Upper lobe of left lung (tissue), 4 donors: ENCODE results near the gene MAD1L1.

Experiments used
- EP300 ChIP-seq, 4 donors: sonication (generic); formaldehyde crosslinking; IDR thresholded peaks; one replicate each; pipeline ENCODE4 v1.5.1; 2017; ENCODE audit warnings: antibody characterized with exemption in 4 of 4, control low read depth in 2 of 4
- POLR2A ChIP-seq, 4 donors: fragments of 450-650 bp; IDR thresholded peaks; one replicate each; pipeline ENCODE4 v1.5.1; 2016 to 2017; ENCODE audit warnings: antibody characterized with exemption in 4 of 4, mild to moderate bottlenecking in 2 of 4
- POLR2AphosphoS5 ChIP-seq, 2 donors: sonication (generic); formaldehyde crosslinking; IDR thresholded peaks; one replicate each; pipeline ENCODE4 v1.5.1; 2017; ENCODE audit warnings: antibody characterized with exemption in 2 of 2
- TF ChIP-seq, protein P1 (sequence below), 6 experiments: fragments of 450-650 bp in 4 of 6; fragments of 200-600 bp in 2 of 6; sonication (generic) in 2 of 6; IDR thresholded peaks; one replicate each; pipeline ENCODE4 v1.5.1; 2016 to 2019; ENCODE audit warnings: antibody characterized with exemption in 6 of 6

DNA sequence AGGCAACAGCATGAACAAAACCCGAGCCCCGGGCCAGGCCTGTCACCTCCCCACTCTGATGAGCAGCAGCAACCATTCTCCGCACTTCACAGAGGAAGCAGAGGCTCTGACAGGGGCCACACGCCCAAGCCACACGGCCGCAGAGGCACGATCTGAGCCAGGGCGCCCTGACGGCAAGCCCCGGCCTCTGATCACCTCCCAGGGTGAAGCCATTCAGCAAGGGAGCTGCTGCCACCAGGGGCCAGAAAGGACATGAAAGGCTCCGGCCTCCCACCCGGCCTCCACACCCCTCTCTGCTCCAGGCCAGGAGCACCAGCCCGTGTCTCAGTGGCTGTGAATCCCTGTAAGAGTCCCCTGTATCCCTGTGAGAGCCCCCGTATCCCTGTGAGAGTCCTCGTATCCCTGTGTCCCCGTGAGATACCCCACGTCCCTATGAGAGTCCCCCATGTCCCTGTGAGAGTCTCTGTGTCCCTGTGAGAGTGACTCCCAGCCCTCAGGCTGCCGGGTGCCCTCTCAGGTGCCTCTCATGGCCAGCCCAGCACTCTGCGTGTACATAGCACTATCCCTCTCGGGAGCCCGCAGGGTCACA is 187.8 kb downstream of the MAD1L1 start:
- TF ChIP-seq, protein P1, sequence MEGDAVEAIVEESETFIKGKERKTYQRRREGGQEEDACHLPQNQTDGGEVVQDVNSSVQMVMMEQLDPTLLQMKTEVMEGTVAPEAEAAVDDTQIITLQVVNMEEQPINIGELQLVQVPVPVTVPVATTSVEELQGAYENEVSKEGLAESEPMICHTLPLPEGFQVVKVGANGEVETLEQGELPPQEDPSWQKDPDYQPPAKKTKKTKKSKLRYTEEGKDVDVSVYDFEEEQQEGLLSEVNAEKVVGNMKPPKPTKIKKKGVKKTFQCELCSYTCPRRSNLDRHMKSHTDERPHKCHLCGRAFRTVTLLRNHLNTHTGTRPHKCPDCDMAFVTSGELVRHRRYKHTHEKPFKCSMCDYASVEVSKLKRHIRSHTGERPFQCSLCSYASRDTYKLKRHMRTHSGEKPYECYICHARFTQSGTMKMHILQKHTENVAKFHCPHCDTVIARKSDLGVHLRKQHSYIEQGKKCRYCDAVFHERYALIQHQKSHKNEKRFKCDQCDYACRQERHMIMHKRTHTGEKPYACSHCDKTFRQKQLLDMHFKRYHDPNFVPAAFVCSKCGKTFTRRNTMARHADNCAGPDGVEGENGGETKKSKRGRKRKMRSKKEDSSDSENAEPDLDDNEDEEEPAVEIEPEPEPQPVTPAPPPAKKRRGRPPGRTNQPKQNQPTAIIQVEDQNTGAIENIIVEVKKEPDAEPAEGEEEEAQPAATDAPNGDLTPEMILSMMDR (IDR thresholded peaks at IDR 0.05) = no peak
- TF ChIP-seq POLR2AphosphoS5 (IDR thresholded peaks at IDR 0.05) = no peak
- TF ChIP-seq POLR2A (IDR thresholded peaks at IDR 0.05) = no peak
- TF ChIP-seq EP300 (IDR thresholded peaks at IDR 0.05) = no peak
